ENCODE results near the gene DDRGK1. TPM values are rescaled to one million over a fixed set of nuclear protein-coding genes. Genes with fewer than 3 reads are reported as not detected.

DDRGK1 gene
- total RNA-seq, result 10 to 100 TPM; 37.7 to 74.9 (median 40.1) TPM

GRCh38 chr20:3204124-3204794 is at the start of gene DDRGK1:
Gene DDRGK1, minus strand, starts transcription at chr20:3204682. Its CDS starts 55 bp downstream, at chr20:3204627.
- peak; percentile 48 to 79 for TF ChIP-seq POLR2A (IDR thresholded peaks at IDR 0.05)
- no peak for TF ChIP-seq CTCF (IDR thresholded peaks at IDR 0.05)
- peak within 1 kb of the TSS; percentile 78 to 88 for H3K4me3 ChIP-seq
- H3K36me3 ChIP-seq, result no peaks in the 10 kb centered on the region
- peak; percentile 91 to 93 for DNase-seq
- H3K27ac ChIP-seq, result peak within 1 kb of the TSS; percentile 85 to 88
- H3K4me1 ChIP-seq, result peaks cover 0 to 6% of the 10 kb centered on the region in 2 donors
- H3K27me3 ChIP-seq, result no peaks in the 10 kb centered on the region
- H3K9me3 ChIP-seq, result no peaks in the 10 kb centered on the region
- intact Hi-C loops (cut with DNase I; ENCODE audit: low total_unique reads), result no loop called here

- DNase-seq, result no peak
- Histone ChIP-seq H3K9me3 (no peaks in the 10 kb centered on the region), H3K36me3 (no peaks in the 10 kb centered on the region), H3K4me3 (no peak overlapping the region), H3K27me3 (no peaks in the 10 kb centered on the region), H3K27ac (no peak overlapping the region), H3K4me1 (peaks cover 0 to 8% of the 10 kb centered on the region in 2 donors)
- TF ChIP-seq POLR2A (IDR thresholded peaks at IDR 0.05) (no peak), CTCF (IDR thresholded peaks at IDR 0.05) (no peak)
- intact Hi-C loops (cut with DNase I; ENCODE audit: low total_unique reads), result no loop called here
Measured at GRCh38 chr20:3251806-3252205, 47.3 kb upstream of the DDRGK1 start.

- TF ChIP-seq CTCF (IDR thresholded peaks at IDR 0.05) (no peak), POLR2A (IDR thresholded peaks at IDR 0.05) (no peak)
- intact Hi-C loops (cut with DNase I; ENCODE audit: low total_unique reads), result no loop called here
- no peak overlapping the region for H3K27ac ChIP-seq
- H3K9me3 ChIP-seq, result no peaks in the 10 kb centered on the region
- no peak for DNase-seq
- no peaks in the 10 kb centered on the region for H3K36me3 ChIP-seq
- H3K27me3 ChIP-seq, result no peaks in the 10 kb centered on the region
- H3K4me3 ChIP-seq, result no peak overlapping the region
- peaks cover 0 to 8% of the 10 kb centered on the region in 2 donors for H3K4me1 ChIP-seq
Measured at GRCh38 chr20:3250091-3250504, 45.6 kb upstream of the DDRGK1 start.

- TF ChIP-seq POLR2A (IDR thresholded peaks at IDR 0.05), result no peak
- no peak for TF ChIP-seq CTCF (IDR thresholded peaks at IDR 0.05)
Measured at GRCh38 chr20:3248993-3249347, 44.5 kb upstream of the DDRGK1 start.

GRCh38 chr20:3248167-3248992 is 43.9 kb upstream of the DDRGK1 start:
- H3K4me3 ChIP-seq, result no peak overlapping the region
- H3K4me1 ChIP-seq, result peaks cover 0 to 8% of the 10 kb centered on the region in 2 donors
- H3K36me3 ChIP-seq, result no peaks in the 10 kb centered on the region
- no peak overlapping the region for H3K27ac ChIP-seq
- H3K27me3 ChIP-seq, result no peaks in the 10 kb centered on the region
- intact Hi-C loops (cut with DNase I; ENCODE audit: low total_unique reads), result no loop called here
- no peak for DNase-seq
- TF ChIP-seq CTCF (IDR thresholded peaks at IDR 0.05), result no peak
- TF ChIP-seq POLR2A (IDR thresholded peaks at IDR 0.05), result no peak
- no peaks in the 10 kb centered on the region for H3K9me3 ChIP-seq

More at GRCh38 chr20:3248993-3249347, 44.5 kb upstream of the DDRGK1 start:
- intact Hi-C loops (cut with DNase I; ENCODE audit: low total_unique reads), result no loop called here
- Histone ChIP-seq H3K4me3 (no peak overlapping the region), H3K27me3 (no peaks in the 10 kb centered on the region), H3K27ac (no peak overlapping the region), H3K4me1 (peaks cover 0 to 8% of the 10 kb centered on the region in 2 donors), H3K36me3 (no peaks in the 10 kb centered on the region), H3K9me3 (no peaks in the 10 kb centered on the region)
- no peak for DNase-seq

Measured in uterus (tissue), 4 donors.